Activated CD8-positive, alpha-beta memory T cell treated with anti-CD3 and anti-CD28 coated beads for 24 hours (primary cell): Measurements from ENCODE around the gene PEAK1.

Experiments used
- DNase-seq: peaks from one replicate; pipeline ENCODE4 v3.0.0-alpha.2; 2020

The PEAK1 gene, protein sequence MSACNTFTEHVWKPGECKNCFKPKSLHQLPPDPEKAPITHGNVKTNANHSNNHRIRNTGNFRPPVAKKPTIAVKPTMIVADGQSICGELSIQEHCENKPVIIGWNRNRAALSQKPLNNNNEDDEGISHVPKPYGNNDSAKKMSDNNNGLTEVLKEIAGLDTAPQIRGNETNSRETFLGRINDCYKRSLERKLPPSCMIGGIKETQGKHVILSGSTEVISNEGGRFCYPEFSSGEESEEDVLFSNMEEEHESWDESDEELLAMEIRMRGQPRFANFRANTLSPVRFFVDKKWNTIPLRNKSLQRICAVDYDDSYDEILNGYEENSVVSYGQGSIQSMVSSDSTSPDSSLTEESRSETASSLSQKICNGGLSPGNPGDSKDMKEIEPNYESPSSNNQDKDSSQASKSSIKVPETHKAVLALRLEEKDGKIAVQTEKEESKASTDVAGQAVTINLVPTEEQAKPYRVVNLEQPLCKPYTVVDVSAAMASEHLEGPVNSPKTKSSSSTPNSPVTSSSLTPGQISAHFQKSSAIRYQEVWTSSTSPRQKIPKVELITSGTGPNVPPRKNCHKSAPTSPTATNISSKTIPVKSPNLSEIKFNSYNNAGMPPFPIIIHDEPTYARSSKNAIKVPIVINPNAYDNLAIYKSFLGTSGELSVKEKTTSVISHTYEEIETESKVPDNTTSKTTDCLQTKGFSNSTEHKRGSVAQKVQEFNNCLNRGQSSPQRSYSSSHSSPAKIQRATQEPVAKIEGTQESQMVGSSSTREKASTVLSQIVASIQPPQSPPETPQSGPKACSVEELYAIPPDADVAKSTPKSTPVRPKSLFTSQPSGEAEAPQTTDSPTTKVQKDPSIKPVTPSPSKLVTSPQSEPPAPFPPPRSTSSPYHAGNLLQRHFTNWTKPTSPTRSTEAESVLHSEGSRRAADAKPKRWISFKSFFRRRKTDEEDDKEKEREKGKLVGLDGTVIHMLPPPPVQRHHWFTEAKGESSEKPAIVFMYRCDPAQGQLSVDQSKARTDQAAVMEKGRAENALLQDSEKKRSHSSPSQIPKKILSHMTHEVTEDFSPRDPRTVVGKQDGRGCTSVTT (N-terminal part only)

DNA sequence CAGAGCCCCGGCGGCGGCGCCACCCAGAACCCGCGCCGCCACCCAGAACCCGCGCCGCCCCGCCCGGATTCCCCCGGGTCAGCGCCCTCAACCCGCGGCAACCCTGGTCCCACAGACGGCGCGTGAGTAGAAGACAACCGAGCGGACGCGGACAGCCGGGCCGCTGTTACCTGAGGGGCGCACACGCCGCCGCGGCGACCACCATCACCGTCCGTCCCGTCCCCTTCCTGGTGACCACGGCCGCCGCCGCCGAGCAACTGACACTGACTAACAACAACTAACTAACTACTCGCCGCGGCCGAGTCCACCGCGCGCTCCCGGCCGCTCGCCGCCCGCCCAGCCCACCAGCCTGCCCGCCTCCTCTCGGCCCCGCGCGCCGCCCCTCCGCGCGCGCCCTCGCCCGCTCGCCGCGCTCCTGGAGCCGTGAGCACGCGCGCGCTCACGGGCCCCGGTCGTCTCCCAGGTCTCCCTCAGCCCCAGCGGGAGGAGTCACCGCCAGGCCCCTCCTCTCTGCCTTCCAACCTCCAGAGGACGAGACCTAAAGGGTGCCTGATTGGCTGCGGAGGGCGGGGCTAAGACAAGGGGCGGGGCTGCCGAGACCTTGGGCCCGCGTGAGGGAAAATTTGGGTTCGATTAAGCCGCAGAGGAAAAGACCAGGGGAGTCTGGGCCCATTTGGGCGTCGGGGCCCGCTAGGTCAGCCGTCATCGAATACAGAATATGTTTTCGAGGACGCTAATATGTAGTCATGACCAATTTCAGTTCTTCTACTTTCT, at the start of gene PEAK1:
Gene PEAK1 (minus strand): TSS at position 269 of the 774 bp plus-strand sequence. CDS start 238,178 bp downstream, outside the sequence.
- peak; percentile 100 for DNase-seq

- DNase-seq: no peak
These were observed 49.0 kb upstream of the PEAK1 start for GRCh38 chr15:77468896-77469295.

DNA sequence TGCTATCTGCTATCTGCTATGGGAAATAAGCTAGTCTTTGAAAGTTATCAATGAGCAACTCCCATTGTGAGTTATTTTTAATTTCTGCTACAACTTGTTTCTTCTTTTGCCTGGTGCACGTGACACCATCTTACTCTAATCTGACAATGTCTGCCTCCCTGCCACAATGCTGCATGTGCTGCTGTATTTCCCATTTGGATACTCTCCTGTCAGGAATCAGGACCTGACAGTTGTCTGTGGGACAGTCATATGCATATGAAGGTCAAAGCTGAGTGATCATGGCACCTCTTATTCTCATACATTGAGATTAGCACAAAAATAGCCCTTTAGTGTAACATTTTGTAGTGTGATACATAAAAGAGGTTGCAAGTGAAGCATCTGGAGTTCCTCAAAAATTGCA, 46.6 kb upstream of the PEAK1 start:
- no peak for DNase-seq

GRCh38 chr15:77464129-77464865, 44.4 kb upstream of the PEAK1 start:
- no peak for DNase-seq

DNA sequence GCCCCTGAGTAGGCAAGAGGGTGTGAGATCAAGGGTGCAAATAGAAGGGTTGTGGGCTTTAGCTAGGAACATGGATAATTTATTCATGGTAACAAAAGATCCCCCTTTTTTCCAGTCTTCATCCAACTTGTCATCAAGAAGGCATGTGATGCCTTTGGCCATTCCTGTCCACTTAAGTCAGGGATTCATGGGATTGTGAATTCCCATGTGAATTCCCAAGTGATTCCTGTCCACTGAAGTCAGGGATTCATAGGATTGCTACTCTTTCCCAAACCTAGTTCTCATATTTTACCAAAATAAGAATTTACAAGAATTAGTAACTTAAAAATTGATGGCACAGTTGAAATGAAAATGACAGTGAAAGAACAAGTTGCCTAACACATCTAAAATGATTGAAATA, 41.6 kb upstream of the PEAK1 start:
- no peak for DNase-seq

- no peak for DNase-seq
These were observed 39.1 kb upstream of the PEAK1 start for GRCh38 chr15:77459031-77459430.

GRCh38 chr15:77457905-77458265, 38.0 kb upstream of the PEAK1 start:
- no peak for DNase-seq

GRCh38 chr15:77457191-77457904, 37.4 kb upstream of the PEAK1 start:
- no peak for DNase-seq

- DNase-seq: no peak
These were observed 36.8 kb upstream of the PEAK1 start for GRCh38 chr15:77456746-77457145.

DNA sequence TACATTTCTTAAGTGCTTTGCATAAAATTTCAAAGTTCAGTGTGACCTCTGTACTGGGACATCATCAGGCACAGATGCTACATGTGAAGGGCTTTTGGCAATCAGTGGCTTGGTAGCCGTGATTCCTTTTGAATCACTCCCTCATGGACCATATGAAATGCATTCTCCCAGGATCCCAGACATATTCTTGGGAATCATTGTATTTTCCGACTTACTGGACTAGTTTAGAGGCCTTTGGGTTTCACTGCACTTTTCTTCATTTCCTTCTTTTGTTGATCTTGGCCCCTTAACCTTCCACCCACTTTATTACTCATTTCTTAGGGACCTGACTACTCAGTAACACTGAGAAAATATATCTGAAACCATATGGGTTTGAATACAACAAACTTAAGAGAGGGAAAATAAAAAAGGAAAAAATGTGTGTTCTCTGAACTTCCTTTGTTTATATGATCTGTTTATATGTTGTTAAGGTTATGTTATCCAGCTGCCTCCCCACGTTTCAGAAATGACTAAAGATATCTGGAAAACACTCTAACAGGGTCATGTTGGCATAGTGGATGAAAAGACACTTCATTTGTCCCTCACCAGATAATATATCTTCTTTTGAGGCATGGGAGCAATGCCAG, 35.9 kb upstream of the PEAK1 start:
- no peak for DNase-seq

- DNase-seq: no peak
These were observed 35.0 kb upstream of the PEAK1 start for GRCh38 chr15:77454951-77455350.

GRCh38 chr15:77454265-77454664, 34.4 kb upstream of the PEAK1 start:
- no peak for DNase-seq

DNA sequence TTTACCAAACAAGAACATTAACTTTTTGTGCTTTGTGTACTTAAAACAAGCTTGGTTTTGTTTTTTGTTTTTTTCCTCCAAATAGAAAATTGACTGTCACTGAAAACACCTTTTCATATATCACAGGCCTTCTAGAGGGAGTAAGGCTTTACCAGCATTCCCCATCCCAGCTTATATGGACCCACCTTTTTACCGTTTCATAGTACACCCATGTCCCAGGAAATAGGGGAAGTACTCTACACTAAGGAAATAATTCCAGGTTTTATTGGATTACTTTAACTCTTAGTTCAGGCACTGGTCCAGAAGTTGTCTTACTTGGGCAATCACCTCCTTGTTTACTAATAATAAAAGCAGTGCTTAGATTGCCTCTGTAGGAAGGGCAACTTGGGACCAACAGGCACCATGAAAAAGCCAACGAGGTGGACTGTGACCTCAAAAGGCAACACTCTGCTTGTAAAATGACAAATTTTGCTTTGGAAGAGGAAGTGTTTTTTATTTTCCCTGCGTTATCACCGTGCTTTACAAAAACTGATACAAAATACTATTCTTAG, 27.0 kb upstream of the PEAK1 start:
- DNase-seq: no peak

DNA sequence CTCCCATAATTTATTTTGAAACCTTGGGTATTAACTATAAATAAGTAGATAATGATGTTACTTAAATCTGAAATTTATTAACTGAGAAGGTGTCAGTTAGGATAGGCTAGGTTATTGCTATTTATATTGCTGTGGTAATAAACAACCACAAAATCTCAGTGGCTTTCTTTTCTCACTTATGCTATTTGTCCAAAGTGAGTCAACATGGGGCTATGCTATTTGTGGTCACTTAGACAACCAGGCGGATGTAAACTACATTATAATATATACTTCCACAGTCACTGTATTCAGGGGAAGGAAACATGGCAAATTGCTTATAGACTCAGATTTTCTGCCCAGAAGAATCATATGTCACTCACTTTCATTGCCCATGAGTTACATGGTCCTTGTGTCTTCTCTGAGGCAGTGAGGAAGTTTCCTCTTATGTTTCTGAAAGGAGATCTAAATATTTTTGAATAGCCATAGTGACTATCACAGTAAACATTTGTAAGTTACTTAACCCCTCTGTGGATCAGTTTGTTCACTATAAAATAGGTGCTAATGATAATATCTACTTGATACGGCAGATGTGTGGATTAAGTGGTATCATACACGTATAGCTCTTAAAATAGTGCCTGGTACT, 20.6 kb upstream of the PEAK1 start:
- DNase-seq: no peak

- DNase-seq: no peak
These were observed 17.4 kb upstream of the PEAK1 start for GRCh38 chr15:77437264-77437663.

DNA sequence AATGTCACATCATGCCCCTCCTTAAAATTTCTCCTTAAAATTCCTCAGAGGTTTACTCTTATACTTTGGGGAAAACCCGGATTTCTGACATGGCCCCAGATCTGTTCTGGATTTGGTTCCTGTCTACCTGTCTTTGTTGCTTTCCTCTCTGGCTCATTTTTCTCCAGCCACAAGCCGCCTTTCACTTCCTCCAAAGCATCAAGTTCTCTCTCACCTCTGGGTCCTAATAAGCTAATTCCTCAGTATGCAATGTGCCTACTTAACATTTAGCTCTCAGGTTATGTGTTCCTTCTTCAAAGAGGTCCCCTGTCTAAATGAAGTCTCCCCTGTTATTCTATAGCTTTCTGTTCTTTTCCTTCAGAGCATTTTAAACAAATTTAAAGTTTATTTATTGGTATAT, 16.9 kb upstream of the PEAK1 start:
- DNase-seq: no peak

- no peak for DNase-seq
These were observed 10.7 kb upstream of the PEAK1 start for GRCh38 chr15:77430652-77431051.

GRCh38 chr15:77430213-77430612, 10.3 kb upstream of the PEAK1 start:
- no peak for DNase-seq

- DNase-seq: no peak
These were observed 7.0 kb upstream of the PEAK1 start for GRCh38 chr15:77426871-77427270.

- DNase-seq: no peak
These were observed 6.5 kb upstream of the PEAK1 start for GRCh38 chr15:77426377-77426776.
